Activated naive CD4-positive, alpha-beta T cell treated with anti-CD3 and anti-CD28 coated beads, Interleukin-2, amount 50 U/mL, for 24 hours (primary cell): Measurements from ENCODE around the gene EIF4H.
A peak's percentile ranks its signal among the peaks of the same experiment; 100 is the strongest.
"Not testable (repeated sequence)": the region's sequence is repeated elsewhere in the genome, so short reads cannot be mapped to it uniquely, and the experiment has no call there.

Experiments
- H3K27ac Mint-ChIP-seq: one replicate; pipeline ENCODE4 v1.8.0; 2021; ENCODE audit warnings: mild to moderate bottlenecking, mixed read lengths
- H3K27me3 Mint-ChIP-seq: one replicate; pipeline ENCODE4 v1.8.0; 2021; ENCODE audit warnings: mixed read lengths
- H3K36me3 Mint-ChIP-seq: one replicate; pipeline ENCODE4 v1.8.0; 2021; ENCODE audit warnings: mixed read lengths
- H3K4me1 Mint-ChIP-seq: one replicate; pipeline ENCODE4 v1.8.0; 2021; ENCODE audit warnings: mixed read lengths
- H3K4me3 Mint-ChIP-seq: one replicate; pipeline ENCODE4 v1.8.0; 2021; ENCODE audit warnings: mild to moderate bottlenecking, mixed read lengths
- H3K9me3 Mint-ChIP-seq: one replicate; pipeline ENCODE4 v1.8.0; 2021; ENCODE audit warnings: mixed read lengths

The EIF4H gene

DNA sequence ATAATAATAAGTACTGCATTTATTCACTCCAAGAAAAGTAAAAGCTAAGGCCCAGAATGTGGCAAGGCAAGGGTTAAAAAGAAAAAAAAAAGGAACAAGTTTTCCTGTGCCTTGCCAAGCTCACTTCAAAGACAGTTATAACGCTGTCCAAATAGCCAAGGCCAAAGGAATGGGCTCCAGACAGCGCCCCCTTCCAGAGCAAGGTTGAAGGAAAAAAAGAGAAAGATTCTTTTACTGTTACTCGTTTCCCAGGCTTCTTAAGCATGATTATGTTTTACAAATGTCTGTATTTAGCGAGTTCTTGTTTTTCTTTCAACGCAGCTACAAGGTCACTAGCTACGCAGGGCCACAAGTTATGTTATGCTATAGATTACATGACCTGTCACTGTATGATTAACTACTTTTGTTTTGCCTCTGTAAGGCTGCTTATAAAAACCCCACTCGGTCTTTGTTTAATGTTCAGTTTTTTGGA lies 9.1 kb upstream of the EIF4H start:
- no peaks in the 10 kb centered on the region for H3K9me3 Mint-ChIP-seq

GRCh38 chr7:74165867-74166593 lies 8.1 kb upstream of the EIF4H start:
- Mint-ChIP-seq H3K4me3 (no peak overlapping the region), H3K27me3 (no peaks in the 10 kb centered on the region), H3K9me3 (no peaks in the 10 kb centered on the region), H3K36me3 (no peaks in the 10 kb centered on the region), H3K4me1 (no peaks in the 10 kb centered on the region), H3K27ac (no peak overlapping the region)

More for the DNA sequence above, 9.1 kb upstream of the EIF4H start:
- Mint-ChIP-seq H3K27me3 (no peaks in the 10 kb centered on the region), H3K4me3 (no peak overlapping the region), H3K36me3 (no peaks in the 10 kb centered on the region), H3K27ac (no peak overlapping the region), H3K4me1 (no peaks in the 10 kb centered on the region)

GRCh38 chr7:74167324-74167723 lies 6.8 kb upstream of the EIF4H start:
- H3K36me3 Mint-ChIP-seq, H3K27ac Mint-ChIP-seq, H3K4me3 Mint-ChIP-seq, H3K27me3 Mint-ChIP-seq, H3K9me3 Mint-ChIP-seq, H3K4me1 Mint-ChIP-seq: not testable (repeated sequence)

DNA sequence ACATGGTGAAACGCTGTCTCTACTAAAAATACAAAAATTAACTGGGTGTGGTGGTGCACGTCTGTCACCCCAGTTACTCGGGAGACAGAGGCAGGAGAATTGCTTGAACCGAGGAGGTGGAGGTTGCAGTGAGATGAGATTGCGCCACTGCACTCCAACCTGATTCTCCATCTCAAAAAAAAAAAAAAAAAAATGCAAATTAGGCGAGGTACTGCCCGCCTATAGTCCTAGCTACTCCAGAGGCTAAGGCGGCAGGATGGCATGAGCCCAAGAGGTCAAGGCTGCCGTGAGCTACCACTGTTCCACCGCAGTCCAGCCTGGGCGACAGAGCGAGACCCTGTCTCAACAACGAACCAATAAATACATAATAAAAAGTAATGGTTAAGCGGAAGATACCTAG lies 1.1 kb upstream of the EIF4H start:
- Mint-ChIP-seq H3K4me3 (peak overlapping the region; percentile 91), H3K36me3 (peaks cover 8% of the 10 kb centered on the region), H3K27me3 (no peaks in the 10 kb centered on the region), H3K27ac (peak overlapping the region; percentile 59), H3K9me3 (no peaks in the 10 kb centered on the region), H3K4me1 (peaks cover 38% of the 10 kb centered on the region)

DNA sequence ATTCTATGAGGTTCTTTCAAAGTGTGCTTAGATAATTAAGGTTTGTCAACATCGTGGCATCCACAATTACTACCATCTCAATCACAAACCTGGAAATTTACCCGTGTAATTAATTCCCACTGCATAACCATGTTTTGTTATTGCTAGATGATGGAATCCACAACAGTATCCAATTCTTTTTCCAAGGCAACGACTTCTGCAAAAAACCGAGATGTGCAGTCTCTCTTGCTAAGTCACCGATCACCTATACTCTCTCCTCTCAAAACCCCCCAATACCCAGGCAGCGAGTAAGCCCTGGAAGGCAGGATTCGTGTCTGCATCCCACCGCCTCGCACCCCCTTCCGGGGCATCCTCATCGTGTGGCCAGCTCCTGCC lies 678 bp upstream of the EIF4H start:
- no peaks in the 10 kb centered on the region for H3K27me3 Mint-ChIP-seq
- peak overlapping the region; percentile 91 for H3K4me3 Mint-ChIP-seq
- H3K4me1 Mint-ChIP-seq: peaks cover 39% of the 10 kb centered on the region
- H3K9me3 Mint-ChIP-seq: no peaks in the 10 kb centered on the region
- H3K27ac Mint-ChIP-seq: peak overlapping the region; percentile 59
- H3K36me3 Mint-ChIP-seq: peaks cover 8% of the 10 kb centered on the region

- peak overlapping the region; percentile 97 for H3K4me3 Mint-ChIP-seq
- H3K4me1 Mint-ChIP-seq: peaks cover 48% of the 10 kb centered on the region
- H3K27ac Mint-ChIP-seq: peak overlapping the region; percentile 96
- peaks cover 11% of the 10 kb centered on the region for H3K36me3 Mint-ChIP-seq
- no peaks in the 10 kb centered on the region for H3K9me3 Mint-ChIP-seq
- no peaks in the 10 kb centered on the region for H3K27me3 Mint-ChIP-seq
These were observed 488 bp downstream of the EIF4H start for GRCh38 chr7:74174606-74175082.

DNA sequence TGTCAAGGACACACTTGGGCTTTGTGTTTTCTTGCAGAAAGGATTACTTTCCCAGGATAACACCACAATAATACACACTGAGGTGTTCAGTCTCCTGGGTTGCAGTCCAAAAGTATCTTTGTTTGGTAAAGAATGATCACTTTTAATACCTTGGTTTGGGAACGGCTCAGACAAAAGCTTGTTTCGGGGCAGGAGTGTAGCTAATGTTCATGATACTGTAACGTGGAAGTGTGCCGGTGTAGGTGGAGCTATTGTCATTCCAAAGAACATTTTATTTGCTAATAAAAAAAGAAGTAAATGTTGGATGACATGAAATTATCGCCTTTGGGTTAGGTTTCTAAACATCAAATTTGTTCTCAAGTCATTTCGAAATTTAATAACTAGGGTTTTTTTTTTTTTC lies 1.2 kb downstream of the EIF4H start:
- H3K36me3 Mint-ChIP-seq: peaks cover 11% of the 10 kb centered on the region
- no peaks in the 10 kb centered on the region for H3K27me3 Mint-ChIP-seq
- H3K4me3 Mint-ChIP-seq: peak overlapping the region; percentile 97
- H3K9me3 Mint-ChIP-seq: no peaks in the 10 kb centered on the region
- H3K27ac Mint-ChIP-seq: peak overlapping the region; percentile 87
- H3K4me1 Mint-ChIP-seq: peaks cover 51% of the 10 kb centered on the region

- Mint-ChIP-seq H3K27me3 (no peaks in the 10 kb centered on the region), H3K27ac (peak overlapping the region; percentile 46), H3K9me3 (no peaks in the 10 kb centered on the region), H3K4me3 (peak overlapping the region; percentile 97), H3K36me3 (peaks cover 11% of the 10 kb centered on the region), H3K4me1 (peaks cover 62% of the 10 kb centered on the region)
These were observed 2.4 kb downstream of the EIF4H start for GRCh38 chr7:74176555-74176954.

DNA sequence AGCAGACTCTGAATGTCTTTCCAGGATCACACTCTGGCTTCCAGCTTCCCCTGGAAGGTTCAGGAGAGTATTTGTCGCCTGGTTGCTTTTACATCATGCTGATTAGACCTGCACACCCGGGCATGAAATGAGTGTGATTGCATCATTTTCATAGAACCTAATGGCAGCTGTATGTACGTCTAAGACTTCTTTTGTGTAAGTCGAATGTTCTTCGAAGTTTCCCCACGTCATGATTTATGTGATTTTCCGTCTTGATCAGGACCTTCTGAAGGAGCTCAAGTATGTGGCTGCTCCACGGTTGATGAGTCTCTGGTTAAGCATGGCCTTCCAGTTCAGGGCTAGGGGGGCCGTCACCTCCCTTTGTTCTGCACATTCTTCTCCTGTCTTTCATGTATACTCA lies 4.5 kb downstream of the EIF4H start:
- Mint-ChIP-seq H3K27me3 (no peaks in the 10 kb centered on the region), H3K27ac (peak overlapping the region; percentile 94), H3K36me3 (peaks cover 11% of the 10 kb centered on the region), H3K4me3 (peak overlapping the region; percentile 75), H3K9me3 (no peaks in the 10 kb centered on the region), H3K4me1 (peaks cover 72% of the 10 kb centered on the region)

GRCh38 chr7:74179935-74180604 lies 5.9 kb downstream of the EIF4H start:
- Mint-ChIP-seq H3K4me3 (peak overlapping the region; percentile 36), H3K4me1 (peaks cover 85% of the 10 kb centered on the region), H3K9me3 (no peaks in the 10 kb centered on the region), H3K27ac (peak overlapping the region; percentile 46), H3K27me3 (no peaks in the 10 kb centered on the region), H3K36me3 (peaks cover 11% of the 10 kb centered on the region)

- peaks cover 87% of the 10 kb centered on the region for H3K4me1 Mint-ChIP-seq
- H3K27me3 Mint-ChIP-seq: no peaks in the 10 kb centered on the region
- H3K4me3 Mint-ChIP-seq: no peak overlapping the region
- no peak overlapping the region for H3K27ac Mint-ChIP-seq
- no peaks in the 10 kb centered on the region for H3K9me3 Mint-ChIP-seq
- peaks cover 10% of the 10 kb centered on the region for H3K36me3 Mint-ChIP-seq
These were observed 6.7 kb downstream of the EIF4H start for GRCh38 chr7:74180866-74181265.

- Mint-ChIP-seq H3K27ac (no peak overlapping the region), H3K4me1 (peaks cover 85% of the 10 kb centered on the region), H3K4me3 (peak overlapping the region; percentile 0), H3K27me3 (no peaks in the 10 kb centered on the region), H3K9me3 (no peaks in the 10 kb centered on the region), H3K36me3 (peaks cover 8% of the 10 kb centered on the region)
These were observed 7.7 kb downstream of the EIF4H start for GRCh38 chr7:74181821-74182220.

DNA sequence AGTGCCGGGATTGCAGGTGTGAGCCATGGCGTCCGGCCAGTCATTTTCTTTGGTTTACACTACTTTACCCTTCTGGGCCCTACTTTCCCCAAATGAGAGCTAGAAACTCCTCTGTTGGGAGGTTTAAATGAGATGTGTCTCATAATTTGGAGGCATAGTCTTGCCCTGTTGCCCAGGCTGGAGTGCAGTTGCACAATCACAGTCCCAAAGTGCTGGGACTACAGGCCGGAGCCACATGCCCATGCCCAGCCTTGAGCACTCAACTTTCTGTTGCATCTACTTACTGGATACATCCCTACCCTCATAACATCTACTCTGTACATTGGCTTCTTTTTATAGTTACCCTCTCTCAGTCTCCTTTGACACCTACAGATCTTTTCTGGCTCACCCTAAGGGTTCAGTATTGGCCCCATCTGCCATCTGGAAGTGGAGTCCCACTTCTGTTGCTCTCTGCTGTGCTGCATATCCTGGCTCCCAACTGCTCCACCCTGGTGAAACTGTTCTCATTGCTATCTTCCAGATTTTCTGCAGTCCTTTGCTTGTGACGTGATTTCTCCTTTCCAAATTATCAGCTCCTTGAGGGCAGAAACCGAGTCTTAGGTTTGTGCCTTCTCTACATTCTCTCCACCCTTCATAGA lies 8.4 kb downstream of the EIF4H start:
- Mint-ChIP-seq H3K36me3 (peaks cover 6% of the 10 kb centered on the region), H3K4me3 (peak overlapping the region; percentile 58), H3K9me3 (no peaks in the 10 kb centered on the region), H3K4me1 (peaks cover 87% of the 10 kb centered on the region), H3K27me3 (no peaks in the 10 kb centered on the region), H3K27ac (peak overlapping the region; percentile 57)

DNA sequence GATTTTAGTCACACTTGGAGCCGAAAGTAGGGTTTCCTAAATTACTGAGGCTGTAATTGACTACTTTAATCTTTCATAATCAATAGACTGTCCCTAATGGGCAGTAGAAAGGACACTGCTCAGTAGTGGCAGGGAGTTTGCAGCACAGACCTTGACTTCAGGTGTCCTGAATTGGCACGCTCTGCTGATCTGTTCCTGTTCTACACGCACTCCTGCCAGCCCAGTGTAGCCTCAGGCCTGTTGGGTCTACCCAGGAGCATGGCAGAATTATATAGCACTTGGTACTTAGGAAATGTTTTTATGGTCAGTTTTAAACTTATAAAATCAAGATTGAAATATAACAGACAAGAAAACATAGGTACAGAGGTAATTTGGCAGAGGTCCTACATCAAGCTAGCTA lies 9.0 kb downstream of the EIF4H start:
- Mint-ChIP-seq H3K4me3 (peak overlapping the region; percentile 58), H3K36me3 (peaks cover 5% of the 10 kb centered on the region), H3K4me1 (peaks cover 87% of the 10 kb centered on the region), H3K9me3 (no peaks in the 10 kb centered on the region), H3K27ac (peak overlapping the region; percentile 57), H3K27me3 (no peaks in the 10 kb centered on the region)

- H3K27me3 Mint-ChIP-seq: no peaks in the 10 kb centered on the region
- H3K27ac Mint-ChIP-seq: peak overlapping the region; percentile 57
- H3K9me3 Mint-ChIP-seq: no peaks in the 10 kb centered on the region
- H3K36me3 Mint-ChIP-seq: peaks cover 6% of the 10 kb centered on the region
- peaks cover 90% of the 10 kb centered on the region for H3K4me1 Mint-ChIP-seq
- H3K4me3 Mint-ChIP-seq: peak overlapping the region; percentile 27
These were observed 9.7 kb downstream of the EIF4H start for GRCh38 chr7:74183653-74184450.
